ENCODE measurements around the gene DNAJC3.
"Not testable (repeated sequence)": the region's sequence is repeated elsewhere in the genome, so short reads cannot be mapped to it uniquely, and the experiment has no call there.

The DNAJC3 gene

DNA sequence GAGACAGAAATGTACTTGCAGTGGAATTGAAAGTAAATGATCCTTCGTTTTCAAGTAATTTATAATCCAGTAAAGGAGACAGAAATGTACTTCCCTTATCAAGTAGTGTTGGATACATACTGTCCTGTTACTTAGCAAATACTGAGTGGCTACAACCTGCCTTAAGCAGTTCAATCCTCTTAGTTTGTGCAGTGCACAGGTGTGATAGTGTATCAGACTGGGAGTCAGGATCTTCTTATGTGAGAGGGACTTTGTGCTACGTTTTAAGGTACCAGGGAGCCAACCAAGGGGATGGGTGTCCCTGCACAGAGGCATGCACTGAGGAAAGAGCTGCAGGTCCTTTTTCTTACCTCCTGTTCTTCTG lies 111.1 kb downstream of the DNAJC3 start:
- H3K79me2 ChIP-seq, result no peaks in the 10 kb centered on the region
- H3K4me3 ChIP-seq (ENCODE audit: low read depth, low read length), result no peak overlapping the region
- no peak overlapping the region for H3K27ac ChIP-seq
- H3K36me3 ChIP-seq (ENCODE audit: control insufficient read depth, insufficient read depth, low read length), result no peaks in the 10 kb centered on the region
- H2AFZ ChIP-seq, result no peak overlapping the region
- TF ChIP-seq, protein P1, sequence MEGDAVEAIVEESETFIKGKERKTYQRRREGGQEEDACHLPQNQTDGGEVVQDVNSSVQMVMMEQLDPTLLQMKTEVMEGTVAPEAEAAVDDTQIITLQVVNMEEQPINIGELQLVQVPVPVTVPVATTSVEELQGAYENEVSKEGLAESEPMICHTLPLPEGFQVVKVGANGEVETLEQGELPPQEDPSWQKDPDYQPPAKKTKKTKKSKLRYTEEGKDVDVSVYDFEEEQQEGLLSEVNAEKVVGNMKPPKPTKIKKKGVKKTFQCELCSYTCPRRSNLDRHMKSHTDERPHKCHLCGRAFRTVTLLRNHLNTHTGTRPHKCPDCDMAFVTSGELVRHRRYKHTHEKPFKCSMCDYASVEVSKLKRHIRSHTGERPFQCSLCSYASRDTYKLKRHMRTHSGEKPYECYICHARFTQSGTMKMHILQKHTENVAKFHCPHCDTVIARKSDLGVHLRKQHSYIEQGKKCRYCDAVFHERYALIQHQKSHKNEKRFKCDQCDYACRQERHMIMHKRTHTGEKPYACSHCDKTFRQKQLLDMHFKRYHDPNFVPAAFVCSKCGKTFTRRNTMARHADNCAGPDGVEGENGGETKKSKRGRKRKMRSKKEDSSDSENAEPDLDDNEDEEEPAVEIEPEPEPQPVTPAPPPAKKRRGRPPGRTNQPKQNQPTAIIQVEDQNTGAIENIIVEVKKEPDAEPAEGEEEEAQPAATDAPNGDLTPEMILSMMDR (IDR thresholded peaks at IDR 0.05), result no peak
- H3K4me1 ChIP-seq, result no peaks in the 10 kb centered on the region
- H3K4me2 ChIP-seq (ENCODE audit: low read length), result no peak overlapping the region
- H3K9ac ChIP-seq, result no peak overlapping the region
- H3K9me3 ChIP-seq (ENCODE audit: control insufficient read depth, low read length), result no peaks in the 10 kb centered on the region
- H3K27me3 ChIP-seq (ENCODE audit: control insufficient read depth, insufficient read depth, low read length), result no peaks in the 10 kb centered on the region

DNA sequence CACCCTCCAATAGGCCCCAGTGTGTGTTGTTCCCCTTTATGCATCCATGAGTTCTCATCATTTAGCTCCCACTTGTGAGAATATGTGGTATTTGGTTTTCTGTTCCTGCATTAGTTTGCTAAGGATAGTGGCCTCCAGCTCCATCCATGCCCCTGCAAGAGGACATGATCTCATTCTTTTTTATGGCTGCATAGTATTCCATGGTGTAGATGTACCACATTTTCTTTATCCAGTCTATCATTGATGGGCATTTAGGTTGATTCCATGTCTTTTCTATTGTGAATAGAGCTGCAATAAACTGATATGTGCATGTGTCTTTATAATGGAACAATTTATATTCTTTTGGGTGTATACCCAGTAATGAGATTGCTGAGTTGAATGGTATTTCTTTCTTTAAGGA lies 112.4 kb downstream of the DNAJC3 start:
- H3K36me3 ChIP-seq (ENCODE audit: control insufficient read depth, insufficient read depth, low read length); H3K27me3 ChIP-seq (ENCODE audit: control insufficient read depth, insufficient read depth, low read length); H3K4me2 ChIP-seq (ENCODE audit: low read length); H3K27ac ChIP-seq; H3K4me1 ChIP-seq; H3K79me2 ChIP-seq; H3K9me3 ChIP-seq (ENCODE audit: control insufficient read depth, low read length); H3K9ac ChIP-seq; H2AFZ ChIP-seq; H3K4me3 ChIP-seq (ENCODE audit: low read depth, low read length): not testable (repeated sequence)

DNA sequence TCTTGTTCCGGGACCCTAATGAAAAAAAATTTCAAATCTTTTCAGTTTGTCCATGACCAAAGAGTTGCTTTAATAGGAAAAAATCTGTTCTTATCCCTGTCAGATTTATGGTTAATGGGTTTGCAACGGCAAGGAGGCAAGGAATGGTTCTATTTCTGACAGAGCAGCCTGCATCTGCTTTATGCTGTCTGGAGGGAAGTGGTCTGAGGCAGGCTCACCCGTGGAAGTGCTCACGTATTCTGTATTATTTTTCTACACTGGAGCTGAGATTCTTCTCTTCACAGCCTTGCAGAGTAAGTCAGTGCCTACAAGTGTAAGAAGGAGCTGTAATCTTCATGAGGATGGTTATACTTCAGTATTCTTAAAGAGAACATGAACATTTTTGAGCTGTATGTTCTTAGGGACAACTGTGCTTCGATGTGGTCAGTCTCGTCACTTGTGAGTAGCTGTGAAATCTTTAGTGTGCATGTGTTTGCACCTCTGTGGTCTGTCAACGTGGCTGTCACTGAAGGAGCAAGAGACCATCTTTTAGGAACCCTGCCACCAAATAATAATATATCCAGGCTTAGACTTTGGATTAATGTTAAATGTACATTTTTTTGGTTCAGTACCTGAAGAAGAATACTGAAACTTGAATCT lies 114.3 kb downstream of the DNAJC3 start:
- TF ChIP-seq, protein P1 (IDR thresholded peaks at IDR 0.05), result no peak
- no peaks in the 10 kb centered on the region for H3K79me2 ChIP-seq
- no peaks in the 10 kb centered on the region for H3K27me3 ChIP-seq (ENCODE audit: control insufficient read depth, insufficient read depth, low read length)
- H3K9me3 ChIP-seq (ENCODE audit: control insufficient read depth, low read length), result no peaks in the 10 kb centered on the region
- H3K4me1 ChIP-seq, result no peaks in the 10 kb centered on the region
- H3K4me2 ChIP-seq (ENCODE audit: low read length), result no peak overlapping the region
- H3K9ac ChIP-seq, result no peak overlapping the region
- H3K27ac ChIP-seq, result no peak overlapping the region
- no peak overlapping the region for H3K4me3 ChIP-seq (ENCODE audit: low read depth, low read length)
- no peak overlapping the region for H2AFZ ChIP-seq
- H3K36me3 ChIP-seq (ENCODE audit: control insufficient read depth, insufficient read depth, low read length), result no peaks in the 10 kb centered on the region

DNA sequence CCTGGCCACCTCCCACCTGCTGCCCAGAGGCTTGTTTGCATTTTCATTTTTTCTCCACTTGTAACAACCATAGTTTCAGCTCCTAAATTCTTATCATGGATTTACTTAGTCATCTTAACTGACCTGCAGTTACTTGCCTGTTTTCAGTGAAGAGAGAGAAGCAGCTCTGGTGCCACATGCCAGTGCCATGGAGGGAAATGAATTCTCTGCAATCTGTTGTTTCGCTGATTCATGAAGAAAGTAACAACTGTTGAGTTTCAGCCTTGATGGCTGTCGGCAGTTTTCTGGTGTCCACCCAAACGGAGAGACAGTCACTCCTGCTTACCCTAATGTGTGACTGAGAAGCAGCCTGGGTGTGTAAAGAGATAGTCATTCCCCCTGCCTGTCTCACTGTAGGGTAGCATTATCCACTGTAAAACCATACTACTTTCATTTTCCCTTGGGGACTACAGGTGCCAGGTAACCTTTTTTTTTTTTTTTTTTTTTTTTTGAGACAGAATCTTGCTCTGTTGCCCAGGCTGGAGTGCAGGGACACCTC lies 116.1 kb downstream of the DNAJC3 start:
- no peaks in the 10 kb centered on the region for H3K4me1 ChIP-seq
- no peak overlapping the region for H3K27ac ChIP-seq
- no peaks in the 10 kb centered on the region for H3K9me3 ChIP-seq (ENCODE audit: control insufficient read depth, low read length)
- no peaks in the 10 kb centered on the region for H3K36me3 ChIP-seq (ENCODE audit: control insufficient read depth, insufficient read depth, low read length)
- no peak overlapping the region for H3K4me2 ChIP-seq (ENCODE audit: low read length)
- H2AFZ ChIP-seq, result no peak overlapping the region
- H3K27me3 ChIP-seq (ENCODE audit: control insufficient read depth, insufficient read depth, low read length), result no peaks in the 10 kb centered on the region
- no peaks in the 10 kb centered on the region for H3K79me2 ChIP-seq
- no peak overlapping the region for H3K4me3 ChIP-seq (ENCODE audit: low read depth, low read length)
- TF ChIP-seq, protein P1 (IDR thresholded peaks at IDR 0.05), result no peak
- H3K9ac ChIP-seq, result no peak overlapping the region

DNA sequence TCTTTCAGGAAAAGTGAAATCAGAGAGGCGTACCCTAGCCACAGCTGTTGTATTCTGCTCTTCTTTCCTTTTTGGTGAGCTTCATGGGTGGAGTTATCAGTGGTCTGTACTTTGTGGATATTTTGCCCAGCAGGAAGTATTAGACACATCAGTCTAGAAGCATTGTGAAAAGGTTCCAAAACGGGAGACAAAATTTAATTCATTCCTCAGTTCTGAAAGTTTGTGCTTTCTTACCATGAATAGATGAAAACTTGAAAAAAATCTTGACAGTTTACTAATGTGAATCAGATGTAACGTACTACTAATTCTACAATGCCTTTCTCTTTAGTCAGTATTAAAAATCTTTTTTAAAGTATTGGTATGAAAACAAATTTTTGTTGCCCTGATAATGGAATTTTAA lies 116.8 kb downstream of the DNAJC3 start:
- TF ChIP-seq, protein P1 (IDR thresholded peaks at IDR 0.05), result no peak
- no peaks in the 10 kb centered on the region for H3K27me3 ChIP-seq (ENCODE audit: control insufficient read depth, insufficient read depth, low read length)
- no peak overlapping the region for H3K9ac ChIP-seq
- no peaks in the 10 kb centered on the region for H3K36me3 ChIP-seq (ENCODE audit: control insufficient read depth, insufficient read depth, low read length)
- no peaks in the 10 kb centered on the region for H3K9me3 ChIP-seq (ENCODE audit: control insufficient read depth, low read length)
- no peaks in the 10 kb centered on the region for H3K4me1 ChIP-seq
- H3K4me3 ChIP-seq (ENCODE audit: low read depth, low read length), result no peak overlapping the region
- no peaks in the 10 kb centered on the region for H3K79me2 ChIP-seq
- H2AFZ ChIP-seq, result no peak overlapping the region
- no peak overlapping the region for H3K27ac ChIP-seq
- no peak overlapping the region for H3K4me2 ChIP-seq (ENCODE audit: low read length)
